Rectal smooth muscle tissue (tissue), 1 donor: ENCODE results near the gene CHIT1.

Experiments
- H3K27ac ChIP-seq: one replicate; pipeline ENCODE4 v1.7.0; 2013; ENCODE audit warnings: low read depth, low read length, inconsistent platforms
- H3K27me3 ChIP-seq: one replicate; pipeline ENCODE4 v1.7.0; 2013; ENCODE audit warnings: low read length; ENCODE audit not compliant: control insufficient read depth, insufficient read depth
- H3K36me3 ChIP-seq: one replicate; pipeline ENCODE4 v1.7.0; 2013; ENCODE audit warnings: low read length; ENCODE audit not compliant: control insufficient read depth, insufficient read depth
- H3K4me1 ChIP-seq: one replicate; pipeline ENCODE4 v1.7.0; 2013; ENCODE audit warnings: low read length; ENCODE audit not compliant: control insufficient read depth, insufficient read depth
- H3K4me3 ChIP-seq: one replicate; pipeline ENCODE4 v1.7.0; 2013; ENCODE audit warnings: low read length
- H3K9ac ChIP-seq: one replicate; pipeline ENCODE4 v1.7.0; 2013; ENCODE audit warnings: low read length

The CHIT1 gene

DNA sequence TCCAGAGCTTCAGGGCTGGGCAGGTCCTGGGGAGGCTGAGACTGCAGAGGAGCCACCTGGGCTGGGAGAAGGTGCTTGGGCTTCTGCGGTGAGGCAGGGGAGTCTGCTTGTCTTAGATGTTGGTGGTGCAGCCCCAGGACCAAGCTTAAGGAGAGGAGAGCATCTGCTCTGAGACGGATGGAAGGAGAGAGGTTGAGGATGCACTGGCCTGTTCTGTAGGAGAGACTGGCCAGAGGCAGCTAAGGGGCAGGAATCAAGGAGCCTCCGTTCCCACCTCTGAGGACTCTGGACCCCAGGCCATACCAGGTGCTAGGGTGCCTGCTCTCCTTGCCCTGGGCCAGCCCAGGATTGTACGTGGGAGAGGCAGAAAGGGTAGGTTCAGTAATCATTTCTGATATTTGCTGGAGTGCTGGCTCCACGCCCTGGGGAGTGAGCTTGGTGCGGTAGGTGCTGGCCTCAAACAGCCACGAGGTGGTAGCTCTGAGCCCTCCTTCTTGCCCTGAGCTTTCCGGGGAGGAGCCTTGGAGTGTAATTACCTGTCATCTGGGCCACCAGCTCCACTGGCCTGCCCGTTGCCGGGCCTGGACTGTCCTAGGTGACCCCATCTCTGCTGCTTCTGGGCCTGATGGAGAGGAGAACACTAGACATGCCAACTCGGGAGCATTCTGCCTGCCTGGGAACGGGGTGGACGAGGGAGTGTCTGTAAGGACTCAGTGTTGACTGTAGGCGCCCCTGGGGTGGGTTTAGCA, 63.1 kb downstream of the CHIT1 start:
- Histone ChIP-seq H3K4me3 (no peak overlapping the region), H3K36me3 (no peaks in the 10 kb centered on the region), H3K27ac (no peak overlapping the region), H3K4me1 (no peaks in the 10 kb centered on the region), H3K9ac (no peak overlapping the region), H3K27me3 (no peaks in the 10 kb centered on the region)
